BJ (cell line): ENCODE data around the gene WDR49. TPM values are rescaled to one million over a fixed set of nuclear protein-coding genes. Genes with fewer than 3 reads are reported as not detected.

Experiments used
- CTCF ChIA-PET: fragments of 350-600 bp; formaldehyde crosslinking; extraction: SDS; loops from one replicate; lab custom pipeline; 2021; ENCODE audit warnings: antibody characterized with exemption, inconsistent platforms; lab: Yijun Ruan, JAX
- POLR2A ChIA-PET: fragments of 300-600 bp; sonication (Branson Sonifier 250); formaldehyde crosslinking; extraction: SDS; loops from one replicate; lab custom pipeline; 2021; ENCODE audit warnings: antibody characterized with exemption; lab: Charles Lee
- DNase-seq: peaks from one replicate; pipeline ENCODE4 v3.0.0-alpha.2; 2011; ENCODE audit warnings: low read depth
- H3K27me3 ChIP-seq: 2 replicates; pipeline ENCODE4 v1.6.0; 2011; ENCODE audit warnings: low read length; ENCODE audit not compliant: control insufficient read depth, insufficient read depth
- H3K36me3 ChIP-seq: 2 replicates; pipeline ENCODE4 v1.5.1; 2011; ENCODE audit warnings: low read length; ENCODE audit not compliant: control insufficient read depth, insufficient read depth
- H3K4me3 ChIP-seq: 2 replicates; pipeline ENCODE4 v1.5.1; 2011; ENCODE audit warnings: low read depth, mild to moderate bottlenecking, control low read depth, low read length
- polyA plus RNA-seq: library from polyadenylated mRNA; depleted of rRNA; stranded (reverse); fragments of >200 nt; gene quantifications from 2 replicates; pipeline ENCODE4 v1.2.3, GENCODE V29; 2011
- TF ChIP-seq, protein P1 (sequence below): IDR thresholded peaks from 2 replicates; pipeline ENCODE4 v1.5.1; 2011; ENCODE audit warnings: low read depth, mild to moderate bottlenecking, control low read depth, inconsistent platforms, low read length, moderate library complexity; ENCODE audit not compliant: insufficient read depth

Gene WDR49
- polyA plus RNA-seq, 1 experiment = not detected

GRCh38 chr3:167609156-167609555 is 44.6 kb downstream of the WDR49 start:
- no peaks in the 10 kb centered on the region for H3K27me3 ChIP-seq
- ChIA-PET POLR2A (no interaction called here), CTCF (no interaction called here)
- no peaks in the 10 kb centered on the region for H3K36me3 ChIP-seq
- no peak for DNase-seq
- no peak overlapping the region for H3K4me3 ChIP-seq
- TF ChIP-seq, protein P1, sequence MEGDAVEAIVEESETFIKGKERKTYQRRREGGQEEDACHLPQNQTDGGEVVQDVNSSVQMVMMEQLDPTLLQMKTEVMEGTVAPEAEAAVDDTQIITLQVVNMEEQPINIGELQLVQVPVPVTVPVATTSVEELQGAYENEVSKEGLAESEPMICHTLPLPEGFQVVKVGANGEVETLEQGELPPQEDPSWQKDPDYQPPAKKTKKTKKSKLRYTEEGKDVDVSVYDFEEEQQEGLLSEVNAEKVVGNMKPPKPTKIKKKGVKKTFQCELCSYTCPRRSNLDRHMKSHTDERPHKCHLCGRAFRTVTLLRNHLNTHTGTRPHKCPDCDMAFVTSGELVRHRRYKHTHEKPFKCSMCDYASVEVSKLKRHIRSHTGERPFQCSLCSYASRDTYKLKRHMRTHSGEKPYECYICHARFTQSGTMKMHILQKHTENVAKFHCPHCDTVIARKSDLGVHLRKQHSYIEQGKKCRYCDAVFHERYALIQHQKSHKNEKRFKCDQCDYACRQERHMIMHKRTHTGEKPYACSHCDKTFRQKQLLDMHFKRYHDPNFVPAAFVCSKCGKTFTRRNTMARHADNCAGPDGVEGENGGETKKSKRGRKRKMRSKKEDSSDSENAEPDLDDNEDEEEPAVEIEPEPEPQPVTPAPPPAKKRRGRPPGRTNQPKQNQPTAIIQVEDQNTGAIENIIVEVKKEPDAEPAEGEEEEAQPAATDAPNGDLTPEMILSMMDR = no peak

DNA sequence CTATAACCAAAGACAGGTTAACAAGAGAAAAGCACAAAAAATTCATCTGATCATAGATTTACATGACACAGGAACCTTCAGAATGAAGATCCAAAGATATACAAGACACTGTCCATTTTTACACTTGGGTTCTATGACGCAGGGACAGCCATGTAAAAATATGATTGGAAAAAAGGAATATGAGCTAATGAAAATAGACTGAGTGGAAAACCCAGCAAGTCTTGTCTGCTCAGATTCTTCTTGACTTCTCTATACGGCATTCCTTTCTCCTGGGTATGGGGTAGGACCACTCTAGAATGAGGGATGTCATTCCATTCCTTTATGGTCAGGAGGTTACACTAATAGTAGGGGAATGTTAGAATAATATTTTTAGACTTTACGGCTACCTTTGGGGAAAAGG is 46.9 kb downstream of the WDR49 start:
- H3K4me3 ChIP-seq = no peak overlapping the region
- no peaks in the 10 kb centered on the region for H3K36me3 ChIP-seq
- DNase-seq = no peak
- ChIA-PET POLR2A (no interaction called here), CTCF (no interaction called here)
- TF ChIP-seq, protein P1 = no peak
- H3K27me3 ChIP-seq = no peaks in the 10 kb centered on the region

DNA sequence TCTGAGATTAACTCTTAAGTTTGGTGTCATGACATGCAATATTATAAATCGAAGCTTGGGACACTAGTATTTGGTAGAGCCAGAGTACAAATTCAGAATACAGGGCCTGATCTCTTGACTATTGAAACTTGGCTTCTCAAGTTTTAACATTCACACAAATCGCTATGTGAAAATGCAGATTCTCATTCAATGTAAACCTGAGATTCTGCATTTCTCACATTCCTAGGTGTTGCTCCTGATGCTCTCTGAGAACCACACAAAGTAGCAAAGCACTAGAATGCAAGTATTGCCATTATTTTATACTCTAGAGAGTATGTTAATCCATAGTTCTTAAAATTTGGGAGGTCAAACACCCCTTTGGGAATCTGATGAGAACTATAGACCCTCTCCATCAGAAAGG is 47.9 kb downstream of the WDR49 start:
- ChIA-PET POLR2A (no interaction called here), CTCF (no interaction called here)
- Histone ChIP-seq H3K36me3 (no peaks in the 10 kb centered on the region), H3K27me3 (no peaks in the 10 kb centered on the region), H3K4me3 (no peak overlapping the region)
- TF ChIP-seq, protein P1 = no peak
- DNase-seq = no peak

GRCh38 chr3:167602041-167602440 is 51.7 kb downstream of the WDR49 start:
- CTCF ChIA-PET = no interaction called here
- POLR2A ChIA-PET = no interaction called here
- TF ChIP-seq, protein P1 = no peak
- Histone ChIP-seq H3K36me3 (no peaks in the 10 kb centered on the region), H3K4me3 (no peak overlapping the region), H3K27me3 (no peaks in the 10 kb centered on the region)
- no peak for DNase-seq

DNA sequence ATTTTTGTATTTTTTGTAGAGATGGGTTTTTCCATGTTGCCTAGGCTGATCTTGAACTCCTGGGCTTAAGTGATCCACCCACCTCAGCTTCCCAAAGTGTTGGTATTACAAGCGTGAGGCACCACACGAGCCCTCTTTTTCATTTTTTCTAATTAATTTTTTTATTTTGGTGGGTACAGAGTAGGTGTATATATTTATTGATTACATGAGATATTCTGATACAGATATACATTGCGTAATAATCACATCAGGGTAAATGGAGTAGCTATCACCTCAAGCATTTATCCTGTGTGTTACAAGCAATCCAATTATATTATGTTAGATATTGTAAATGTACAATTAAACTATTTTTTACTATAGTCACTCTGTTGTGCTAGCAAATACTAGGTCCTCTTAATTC is 66.1 kb downstream of the WDR49 start:
- no peak for DNase-seq
- CTCF ChIA-PET = no interaction called here
- POLR2A ChIA-PET = no interaction called here
- TF ChIP-seq, protein P1 = no peak
- Histone ChIP-seq H3K4me3 (no peak overlapping the region), H3K27me3 (no peaks in the 10 kb centered on the region), H3K36me3 (no peaks in the 10 kb centered on the region)
